GM19025 (cell line): ENCODE results near the gene SERTM2.
"Not testable (repeated sequence)": the region's sequence is repeated elsewhere in the genome, so short reads cannot be mapped to it uniquely, and the experiment has no call there.

Source experiments
- ATAC-seq: cut with Tn5 transposase; IDR thresholded peaks from one replicate; pipeline ENCODE4 v1.9.1; 2021; ENCODE audit warnings: mild to moderate bottlenecking, low read depth, moderate library complexity; ENCODE audit not compliant: unreplicated experiment

The SERTM2 gene

GRCh38 chrX:111511477-111511876 lies at the start of gene SERTM2:
SERTM2 (plus strand) TSS chrX:111511645; CDS start chrX:111518858, 7,213 bp downstream.
- no peak for ATAC-seq

DNA sequence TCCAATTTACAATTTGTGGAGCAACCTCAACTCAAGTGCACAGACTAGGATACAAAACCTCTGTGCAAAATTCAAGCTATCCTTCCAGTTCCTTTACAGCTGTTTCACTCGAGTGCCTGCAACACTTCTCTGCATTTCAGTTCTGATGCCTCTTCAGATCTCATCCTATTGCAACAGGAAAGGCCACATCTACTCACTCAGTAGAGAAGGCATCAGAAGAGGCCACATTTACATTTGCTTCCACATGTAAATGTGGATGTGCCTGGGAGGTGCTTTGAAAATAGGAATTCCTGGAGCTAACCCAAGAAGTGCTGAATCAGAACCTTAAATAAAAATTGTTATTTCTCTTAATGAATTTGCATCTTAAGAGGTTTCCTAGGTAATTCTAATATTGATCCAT lies 45.8 kb upstream of the SERTM2 start:
- no peak for ATAC-seq

DNA sequence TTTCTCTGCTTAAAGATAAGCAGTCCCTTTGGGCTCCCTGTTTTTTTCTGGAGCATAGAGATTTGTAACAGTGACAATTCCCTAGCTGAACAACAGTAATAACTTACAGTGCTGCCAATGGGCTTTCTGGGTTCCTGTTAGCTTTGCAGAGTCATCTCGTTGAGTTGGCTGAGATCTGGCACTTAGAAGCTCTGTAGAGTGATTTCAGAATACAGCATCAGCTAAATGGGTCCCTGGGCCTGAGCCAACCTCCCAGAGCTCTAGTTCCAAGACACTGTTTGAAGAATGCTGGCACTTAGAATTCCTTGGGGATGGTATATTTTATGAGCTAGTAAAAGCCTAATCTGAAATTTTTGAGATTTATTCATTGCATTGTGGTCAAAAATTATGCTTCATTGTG lies 43.5 kb upstream of the SERTM2 start:
- no peak for ATAC-seq

GRCh38 chrX:111470681-111471403 lies 40.6 kb upstream of the SERTM2 start:
- ATAC-seq: no peak

DNA sequence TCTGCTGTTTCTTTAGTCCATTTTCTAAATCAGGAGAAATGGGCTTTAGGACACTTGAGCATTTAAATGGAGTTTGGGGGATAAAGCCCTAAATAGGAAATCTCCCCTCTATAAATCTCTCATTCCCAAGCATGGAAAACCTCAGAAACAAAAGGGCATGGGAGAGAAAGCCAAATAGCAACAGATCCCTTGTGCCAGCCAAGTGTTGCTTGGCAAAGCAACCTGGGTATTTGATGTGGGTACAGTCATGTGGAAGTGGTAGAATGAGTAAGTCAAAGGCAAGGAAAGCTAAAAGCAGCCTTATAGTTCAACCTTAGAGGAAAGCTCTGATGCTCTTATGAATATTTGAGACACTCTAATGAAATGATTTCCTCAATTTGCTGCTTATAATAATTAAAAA lies 29.5 kb upstream of the SERTM2 start:
- no peak for ATAC-seq

- ATAC-seq: no peak
Measured at GRCh38 chrX:111483135-111483534, 28.3 kb upstream of the SERTM2 start.

DNA sequence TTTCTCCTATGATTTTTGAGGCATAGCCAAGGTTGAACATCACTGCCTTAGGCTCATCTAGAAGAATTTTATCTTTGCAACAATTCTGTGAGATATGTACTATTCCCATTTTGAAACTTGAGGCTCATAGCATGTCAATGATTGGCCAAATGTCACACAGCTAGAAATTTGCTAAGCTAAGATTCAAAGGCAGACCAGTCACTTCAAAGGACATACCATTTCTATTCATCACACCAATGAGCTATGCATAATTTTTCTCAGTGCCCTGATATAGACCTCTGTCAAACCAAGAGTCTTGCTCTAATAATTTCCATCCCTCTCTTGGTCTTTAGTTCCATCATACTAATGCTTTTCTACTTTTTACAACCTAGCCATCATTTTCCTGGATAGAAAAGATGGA lies 27.6 kb upstream of the SERTM2 start:
- no peak for ATAC-seq

DNA sequence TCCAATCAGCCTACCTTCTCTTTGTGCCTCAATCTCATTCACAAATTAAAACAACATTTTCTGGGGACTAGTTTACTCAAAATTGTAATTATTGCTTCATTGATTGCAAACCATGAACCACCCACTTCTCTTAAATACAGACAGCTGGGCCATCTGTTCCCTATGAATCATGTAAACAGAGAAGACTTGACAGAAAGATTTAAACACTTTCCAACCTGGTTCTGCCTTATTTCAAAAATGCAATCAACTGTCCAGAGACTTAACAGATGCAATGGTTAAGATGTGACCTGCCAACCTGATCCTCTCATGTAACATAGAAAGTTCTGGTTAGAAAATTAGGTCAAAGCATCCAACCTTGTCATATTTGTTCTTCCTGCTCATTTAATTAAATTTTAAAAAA lies 20.8 kb upstream of the SERTM2 start:
- no peak for ATAC-seq

DNA sequence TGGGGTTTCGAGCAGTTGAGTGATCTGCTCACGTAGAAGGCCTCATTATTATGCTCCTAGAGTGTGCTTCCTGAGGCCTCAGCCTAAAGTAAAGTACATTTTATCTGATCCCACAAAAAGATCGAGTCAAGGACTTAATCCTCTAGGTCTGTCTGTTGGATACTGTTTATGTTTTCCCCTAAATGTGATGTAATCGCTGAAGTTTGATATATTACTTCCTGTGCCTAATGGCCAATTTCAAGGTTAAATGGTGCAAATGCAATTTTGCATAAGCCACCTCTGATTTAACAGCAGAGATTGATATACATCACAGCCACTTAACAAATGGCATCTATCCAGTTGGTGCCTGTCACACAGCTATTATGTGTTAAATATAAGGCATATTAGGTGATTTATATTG lies 19.4 kb upstream of the SERTM2 start:
- no peak for ATAC-seq

DNA sequence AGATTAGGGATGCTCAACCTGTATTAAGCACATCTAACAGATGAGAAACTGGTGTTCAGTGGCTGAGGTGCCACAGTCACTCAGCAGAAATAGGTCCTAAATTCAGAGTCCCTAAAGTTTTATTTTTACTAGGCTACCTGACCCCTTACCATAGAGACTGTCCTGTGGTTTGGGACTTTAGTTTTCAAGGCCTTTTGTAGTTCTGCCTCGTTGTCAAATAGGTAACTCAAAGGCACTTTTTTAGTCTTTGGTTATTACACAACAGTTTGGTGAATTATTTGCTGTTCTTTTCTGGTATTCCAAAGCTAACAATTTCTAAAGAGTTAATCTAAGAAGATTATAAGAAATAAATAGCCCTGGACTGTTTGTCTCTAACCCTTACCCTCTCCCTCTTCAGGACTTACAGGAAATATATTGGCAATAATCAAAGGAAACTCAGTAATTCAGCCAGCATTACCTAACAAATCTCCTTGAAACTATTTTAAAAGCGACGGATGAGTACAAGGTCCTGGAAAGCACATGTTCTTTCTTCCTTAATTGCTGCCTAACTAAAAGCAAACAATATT lies 12.8 kb upstream of the SERTM2 start:
- no peak for ATAC-seq

DNA sequence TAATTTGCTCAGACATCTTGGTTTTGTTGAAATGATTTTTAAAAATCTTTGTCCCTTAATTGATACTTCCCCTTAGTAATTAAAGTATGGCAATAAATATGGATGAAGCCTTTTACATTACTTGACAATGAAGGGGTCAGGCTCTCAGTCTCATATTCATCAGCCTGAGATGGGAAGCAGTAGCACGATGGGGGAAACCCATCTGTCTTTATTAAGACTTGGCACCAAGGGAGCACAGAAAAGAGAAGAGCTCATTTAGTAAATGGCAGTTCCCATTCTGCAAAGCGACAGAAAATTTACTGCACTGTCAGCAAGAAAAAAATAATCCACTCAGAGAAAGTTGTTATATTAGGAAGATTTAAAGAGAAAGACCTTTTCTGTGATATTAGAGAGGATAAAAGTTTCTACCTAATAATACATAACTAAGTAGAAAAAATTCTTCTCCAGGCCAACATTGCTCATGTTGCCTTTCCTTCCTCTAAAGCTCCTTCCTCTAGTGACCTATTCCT lies 7.9 kb upstream of the SERTM2 start:
- ATAC-seq: no peak

GRCh38 chrX:111504941-111505340 lies 6.5 kb upstream of the SERTM2 start:
- no peak for ATAC-seq

GRCh38 chrX:111505783-111506182 lies 5.7 kb upstream of the SERTM2 start:
- ATAC-seq: no peak

- ATAC-seq: no peak
Measured at GRCh38 chrX:111506826-111507225, 4.6 kb upstream of the SERTM2 start.

GRCh38 chrX:111507933-111508332 lies 3.5 kb upstream of the SERTM2 start:
- no peak for ATAC-seq

GRCh38 chrX:111515298-111515697 lies 3.9 kb downstream of the SERTM2 start:
- no peak for ATAC-seq

GRCh38 chrX:111518667-111519066 lies 7.2 kb downstream of the SERTM2 start:
- no peak for ATAC-seq

- no peak for ATAC-seq
Measured at GRCh38 chrX:111519215-111519614, 7.8 kb downstream of the SERTM2 start.

- no peak for ATAC-seq
Measured at GRCh38 chrX:111520506-111520905, 9.1 kb downstream of the SERTM2 start.

DNA sequence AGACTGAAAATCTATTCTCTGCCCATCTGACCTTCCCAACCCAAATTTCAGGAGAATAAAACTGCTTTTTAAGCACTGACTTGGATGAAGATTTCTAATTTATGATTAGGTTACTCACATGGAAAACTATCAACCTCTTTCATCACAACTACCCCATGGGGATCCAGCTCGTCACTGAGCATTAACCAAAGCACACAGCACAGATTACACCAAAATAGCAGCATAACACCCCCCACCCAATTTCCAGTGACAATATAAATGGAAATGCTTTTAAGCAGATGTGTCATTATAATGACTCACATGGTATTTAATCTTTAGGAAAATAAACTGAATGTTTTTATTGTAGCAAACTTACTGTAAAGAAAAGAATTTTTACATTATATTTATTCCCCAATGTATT lies 9.7 kb downstream of the SERTM2 start:
- no peak for ATAC-seq

GRCh38 chrX:111543212-111543741 lies 31.8 kb downstream of the SERTM2 start:
- no peak for ATAC-seq

GRCh38 chrX:111549235-111549634 lies 37.8 kb downstream of the SERTM2 start:
- ATAC-seq: not testable (repeated sequence)
